Loucy (cell line): ENCODE measurements around the gene LRRC56.

Experiments
- H2AFZ ChIP-seq: fragments of 200-600 bp; sonication (generic); 2 replicates; pipeline ENCODE4 v1.6.0; 2016; ENCODE audit warnings: antibody characterized with exemption, mild to moderate bottlenecking, low read length, moderate library complexity
- H3F3A ChIP-seq: fragments of 200-600 bp; 2 replicates; pipeline ENCODE4 v1.6.0; 2016; ENCODE audit warnings: antibody characterized with exemption, low read depth, mild to moderate bottlenecking
- H3K27me3 ChIP-seq: fragments of 200-600 bp; sonication (generic); 2 replicates; pipeline ENCODE4 v1.6.1; 2014; ENCODE audit warnings: low read length, mild to moderate bottlenecking; ENCODE audit not compliant: insufficient read depth, poor library complexity, severe bottlenecking
- H3K36me3 ChIP-seq: fragments of 200-600 bp; sonication (generic); 2 replicates; pipeline ENCODE4 v1.6.1; 2016; ENCODE audit warnings: low read length; ENCODE audit not compliant: insufficient read depth
- H3K4me1 ChIP-seq: fragments of 200-600 bp; sonication (generic); 2 replicates; pipeline ENCODE4 v1.5.1; 2014; ENCODE audit warnings: low read length, mild to moderate bottlenecking; ENCODE audit not compliant: insufficient read depth, poor library complexity, severe bottlenecking
- H3K4me2 ChIP-seq: fragments of 200-600 bp; sonication (generic); 2 replicates; pipeline ENCODE4 v1.6.0; 2014; ENCODE audit warnings: antibody characterized with exemption, low read length, low read depth, mild to moderate bottlenecking; ENCODE audit not compliant: poor library complexity, severe bottlenecking
- H3K4me3 ChIP-seq: fragments of 200-600 bp; sonication (generic); 2 replicates; pipeline ENCODE4 v1.5.1; 2014; ENCODE audit warnings: low read length, mild to moderate bottlenecking, mixed read lengths; ENCODE audit not compliant: poor library complexity, severe bottlenecking
- H3K79me2 ChIP-seq: fragments of 200-600 bp; sonication (generic); 2 replicates; pipeline ENCODE4 v1.6.1; 2014; ENCODE audit warnings: low read length; ENCODE audit not compliant: insufficient read depth
- H3K9ac ChIP-seq: fragments of 200-600 bp; sonication (generic); 2 replicates; pipeline ENCODE4 v1.6.0; 2014; ENCODE audit warnings: mild to moderate bottlenecking, low read depth, low read length, moderate library complexity; ENCODE audit not compliant: poor library complexity, severe bottlenecking
- H3K9me2 ChIP-seq: fragments of 200-600 bp; sonication (generic); replicated peaks from 2 replicates; pipeline ENCODE4 v1.6.1; 2016; ENCODE audit warnings: low read depth, low read length, mixed read lengths
- H3K9me3 ChIP-seq: fragments of 200-600 bp; sonication (generic); 2 replicates; pipeline ENCODE4 v1.6.1; 2014; ENCODE audit warnings: mild to moderate bottlenecking, antibody characterized with exemption, low read length, low read depth; ENCODE audit not compliant: insufficient read depth
- H4K20me1 ChIP-seq: fragments of 200-600 bp; sonication (generic); 2 replicates; pipeline ENCODE4 v1.6.0; 2014; ENCODE audit warnings: antibody characterized with exemption, low read length, mild to moderate bottlenecking; ENCODE audit not compliant: insufficient read depth, poor library complexity, severe bottlenecking
- EZH2phosphoT487 ChIP-seq: fragments of 200-600 bp; IDR thresholded peaks from 2 replicates; pipeline ENCODE4 v1.6.1; 2018; ENCODE audit warnings: antibody characterized with exemption, mild to moderate bottlenecking, moderate library complexity, borderline replicate concordance
- TF ChIP-seq, protein P1 (sequence below): fragments of 200-600 bp; sonication (generic); conservative IDR thresholded peaks from 2 replicates; pipeline ENCODE4 v1.5.1; 2014; ENCODE audit warnings: mild to moderate bottlenecking, antibody characterized with exemption, low read length

The LRRC56 gene

DNA sequence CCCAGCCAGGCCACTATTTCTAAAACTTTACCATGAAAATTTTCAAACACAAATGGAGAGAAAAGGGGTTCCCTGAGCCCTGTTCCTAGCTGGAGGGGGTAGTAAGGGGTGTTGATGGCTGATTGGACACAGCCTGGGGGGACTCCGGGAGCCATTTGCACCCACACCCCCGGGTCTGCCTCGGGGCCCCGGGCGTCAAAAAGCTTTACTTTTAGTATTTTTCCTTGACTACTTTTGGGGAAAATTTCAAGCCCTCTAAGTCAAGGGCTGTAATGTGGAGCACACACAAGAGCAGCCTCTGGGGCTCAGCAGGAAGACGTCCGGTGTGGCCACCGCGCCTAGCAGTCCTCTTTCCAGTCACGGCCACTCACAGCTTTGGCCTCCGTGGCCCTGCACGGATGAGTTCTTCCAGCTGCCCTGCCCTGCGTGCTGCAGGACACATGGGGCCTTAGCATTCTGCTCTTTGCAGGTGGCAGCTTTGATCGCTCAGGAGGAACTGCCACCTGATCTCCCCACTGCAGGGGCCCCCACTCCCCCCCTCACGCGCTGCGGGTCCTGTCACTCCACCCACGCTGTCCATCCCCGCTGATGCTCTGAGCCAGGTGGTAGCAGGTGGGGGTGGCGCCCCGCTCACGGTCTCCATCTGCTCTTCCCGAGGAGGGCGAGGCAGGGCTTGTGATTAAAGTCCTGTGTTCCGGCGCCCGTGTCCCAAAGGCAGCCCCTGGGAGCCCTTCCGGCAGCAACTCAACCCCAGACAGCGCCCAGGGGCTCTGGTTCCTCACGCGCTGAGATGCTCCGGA is 44.7 kb upstream of the LRRC56 start:
- Histone ChIP-seq H4K20me1 (no peaks in the 10 kb centered on the region), H3K27me3 (no peaks in the 10 kb centered on the region), H3K9me3 (no peaks in the 10 kb centered on the region), H3K36me3 (peaks cover 29% of the 10 kb centered on the region; the same call in 1 of the 2 replicates), H3K79me2 (no peaks in the 10 kb centered on the region), H2AFZ (no peak overlapping the region), H3K4me3 (no peak overlapping the region), H3K4me2 (no peak overlapping the region), H3K4me1 (no peaks in the 10 kb centered on the region), H3K9me2 (no peaks in the 10 kb centered on the region), H3K9ac (no peak overlapping the region), H3F3A (no peaks in the 10 kb centered on the region)
- TF ChIP-seq, protein P1, sequence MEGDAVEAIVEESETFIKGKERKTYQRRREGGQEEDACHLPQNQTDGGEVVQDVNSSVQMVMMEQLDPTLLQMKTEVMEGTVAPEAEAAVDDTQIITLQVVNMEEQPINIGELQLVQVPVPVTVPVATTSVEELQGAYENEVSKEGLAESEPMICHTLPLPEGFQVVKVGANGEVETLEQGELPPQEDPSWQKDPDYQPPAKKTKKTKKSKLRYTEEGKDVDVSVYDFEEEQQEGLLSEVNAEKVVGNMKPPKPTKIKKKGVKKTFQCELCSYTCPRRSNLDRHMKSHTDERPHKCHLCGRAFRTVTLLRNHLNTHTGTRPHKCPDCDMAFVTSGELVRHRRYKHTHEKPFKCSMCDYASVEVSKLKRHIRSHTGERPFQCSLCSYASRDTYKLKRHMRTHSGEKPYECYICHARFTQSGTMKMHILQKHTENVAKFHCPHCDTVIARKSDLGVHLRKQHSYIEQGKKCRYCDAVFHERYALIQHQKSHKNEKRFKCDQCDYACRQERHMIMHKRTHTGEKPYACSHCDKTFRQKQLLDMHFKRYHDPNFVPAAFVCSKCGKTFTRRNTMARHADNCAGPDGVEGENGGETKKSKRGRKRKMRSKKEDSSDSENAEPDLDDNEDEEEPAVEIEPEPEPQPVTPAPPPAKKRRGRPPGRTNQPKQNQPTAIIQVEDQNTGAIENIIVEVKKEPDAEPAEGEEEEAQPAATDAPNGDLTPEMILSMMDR: no peak
- TF ChIP-seq EZH2phosphoT487: no peak

DNA sequence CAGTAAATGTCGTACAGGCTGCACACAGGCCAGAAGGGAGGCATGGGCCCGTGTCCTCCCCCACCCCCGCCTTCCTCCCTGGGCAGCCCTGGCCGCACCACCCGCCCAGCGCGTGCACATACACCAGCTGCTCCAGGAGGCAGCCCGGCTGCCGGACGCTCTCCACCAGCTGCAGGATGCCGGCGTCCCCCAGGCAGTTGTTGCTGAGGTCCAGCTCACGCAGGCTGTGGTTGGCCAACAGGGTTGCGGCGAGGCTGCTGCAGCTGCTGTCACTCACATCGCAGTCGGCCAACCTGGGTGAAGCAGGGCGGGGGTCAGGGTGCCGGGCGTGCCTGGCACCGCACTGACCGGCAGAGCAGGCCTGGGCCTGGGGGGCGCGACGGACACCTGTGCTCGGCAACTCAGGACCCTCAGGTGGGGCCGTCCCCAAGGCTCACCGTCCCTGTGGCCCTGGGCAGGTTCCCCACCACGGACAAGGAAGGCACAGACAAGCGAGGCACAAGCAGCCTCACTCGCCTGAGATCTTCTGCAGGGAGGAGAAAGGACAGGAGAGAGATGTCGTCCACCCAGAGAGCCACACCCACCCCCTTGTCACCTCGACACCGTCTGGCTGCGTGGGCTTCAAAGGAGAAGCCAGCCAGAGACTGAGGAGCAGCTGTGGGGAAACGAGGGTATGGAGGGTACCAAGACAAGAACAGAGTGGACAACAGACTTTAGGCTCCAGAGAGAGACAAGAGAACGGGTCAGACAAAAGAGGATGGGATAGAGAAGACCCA is 42.4 kb upstream of the LRRC56 start:
- Histone ChIP-seq H3K4me1 (no peaks in the 10 kb centered on the region), H3K9ac (no peak overlapping the region), H3K36me3 (peaks cover 50% of the 10 kb centered on the region; the same call in 1 of the 2 replicates), H3K4me2 (no peak overlapping the region), H3F3A (no peaks in the 10 kb centered on the region), H2AFZ (no peak overlapping the region), H3K27me3 (no peaks in the 10 kb centered on the region), H3K79me2 (no peaks in the 10 kb centered on the region), H3K4me3 (no peak overlapping the region), H3K9me3 (no peaks in the 10 kb centered on the region), H3K9me2 (no peaks in the 10 kb centered on the region), H4K20me1 (no peaks in the 10 kb centered on the region)
- TF ChIP-seq EZH2phosphoT487: no peak
- TF ChIP-seq, protein P1: no peak

GRCh38 chr11:495537-495931 is 41.8 kb upstream of the LRRC56 start:
- H3F3A ChIP-seq: no peaks in the 10 kb centered on the region
- no peaks in the 10 kb centered on the region for H3K4me1 ChIP-seq
- H3K9me2 ChIP-seq: no peaks in the 10 kb centered on the region
- no peaks in the 10 kb centered on the region for H4K20me1 ChIP-seq
- no peaks in the 10 kb centered on the region for H3K9me3 ChIP-seq
- no peak overlapping the region for H3K4me3 ChIP-seq
- H3K4me2 ChIP-seq: no peak overlapping the region
- H3K27me3 ChIP-seq: no peaks in the 10 kb centered on the region
- peaks cover 50% of the 10 kb centered on the region; the same call in 1 of the 2 replicates for H3K36me3 ChIP-seq
- no peak overlapping the region for H2AFZ ChIP-seq
- no peaks in the 10 kb centered on the region for H3K79me2 ChIP-seq
- TF ChIP-seq EZH2phosphoT487: no peak
- TF ChIP-seq, protein P1: no peak
- H3K9ac ChIP-seq: no peak overlapping the region
